ENCODE results near the gene POU3F1. TPM values are rescaled to one million over a fixed set of nuclear protein-coding genes. Genes with fewer than 3 reads are reported as not detected.

The POU3F1 gene
- total RNA-seq, 1 experiment from 2014 or later, result not detected

DNA sequence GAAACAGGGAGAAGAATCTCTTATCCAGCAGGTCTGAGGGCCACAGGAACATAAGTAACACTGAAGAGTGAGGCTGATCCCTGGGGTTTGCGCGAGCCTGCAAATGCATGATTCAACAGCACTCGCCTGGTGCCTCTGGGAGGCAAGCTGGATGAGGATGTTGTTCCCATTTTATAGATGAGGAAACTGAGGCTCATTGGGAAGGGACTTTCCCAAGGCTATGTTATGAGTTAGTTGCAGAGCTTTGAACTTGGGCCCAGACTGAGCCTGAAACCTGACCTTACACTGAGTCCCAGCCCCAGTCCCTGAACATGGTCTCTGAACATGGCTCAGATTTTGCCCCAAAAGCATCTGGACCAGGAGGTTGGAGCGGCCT is 27.7 kb upstream of the POU3F1 start:
- Mint-ChIP-seq H3K9me3 (ENCODE audit: low read depth, unreplicated experiment) (no peaks in the 10 kb centered on the region), H3K36me3 (ENCODE audit: insufficient read depth, unreplicated experiment) (no peaks in the 10 kb centered on the region), H3K27ac (ENCODE audit: unreplicated experiment) (no peak overlapping the region), H3K27me3 (ENCODE audit: unreplicated experiment) (peaks cover 85% of the 10 kb centered on the region), H3K4me3 (ENCODE audit: low read depth, unreplicated experiment) (no peak overlapping the region), H3K4me1 (ENCODE audit: low read depth, unreplicated experiment) (no peaks in the 10 kb centered on the region)
- BruUV-seq (replicated peaks), result no TSS peak
- TF ChIP-seq, protein P1, sequence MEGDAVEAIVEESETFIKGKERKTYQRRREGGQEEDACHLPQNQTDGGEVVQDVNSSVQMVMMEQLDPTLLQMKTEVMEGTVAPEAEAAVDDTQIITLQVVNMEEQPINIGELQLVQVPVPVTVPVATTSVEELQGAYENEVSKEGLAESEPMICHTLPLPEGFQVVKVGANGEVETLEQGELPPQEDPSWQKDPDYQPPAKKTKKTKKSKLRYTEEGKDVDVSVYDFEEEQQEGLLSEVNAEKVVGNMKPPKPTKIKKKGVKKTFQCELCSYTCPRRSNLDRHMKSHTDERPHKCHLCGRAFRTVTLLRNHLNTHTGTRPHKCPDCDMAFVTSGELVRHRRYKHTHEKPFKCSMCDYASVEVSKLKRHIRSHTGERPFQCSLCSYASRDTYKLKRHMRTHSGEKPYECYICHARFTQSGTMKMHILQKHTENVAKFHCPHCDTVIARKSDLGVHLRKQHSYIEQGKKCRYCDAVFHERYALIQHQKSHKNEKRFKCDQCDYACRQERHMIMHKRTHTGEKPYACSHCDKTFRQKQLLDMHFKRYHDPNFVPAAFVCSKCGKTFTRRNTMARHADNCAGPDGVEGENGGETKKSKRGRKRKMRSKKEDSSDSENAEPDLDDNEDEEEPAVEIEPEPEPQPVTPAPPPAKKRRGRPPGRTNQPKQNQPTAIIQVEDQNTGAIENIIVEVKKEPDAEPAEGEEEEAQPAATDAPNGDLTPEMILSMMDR (IDR thresholded peaks at IDR 0.05; ENCODE audit: unreplicated experiment), result no peak
- CTCF ChIA-PET, result no interaction called here
- DNase-seq, result no peak
- intact Hi-C loops (cut with micrococcal nuclease; ENCODE audit: unreplicated experiment), result no loop called here

- Mint-ChIP-seq H3K27me3 (ENCODE audit: unreplicated experiment) (peaks cover 85% of the 10 kb centered on the region), H3K36me3 (ENCODE audit: insufficient read depth, unreplicated experiment) (no peaks in the 10 kb centered on the region), H3K9me3 (ENCODE audit: low read depth, unreplicated experiment) (no peaks in the 10 kb centered on the region), H3K4me3 (ENCODE audit: low read depth, unreplicated experiment) (no peak overlapping the region), H3K4me1 (ENCODE audit: low read depth, unreplicated experiment) (no peaks in the 10 kb centered on the region), H3K27ac (ENCODE audit: unreplicated experiment) (no peak overlapping the region)
- CTCF ChIA-PET, result no interaction called here
- BruUV-seq (replicated peaks), result no TSS peak
- TF ChIP-seq, protein P1 (IDR thresholded peaks at IDR 0.05; ENCODE audit: unreplicated experiment), result no peak
- intact Hi-C loops (cut with micrococcal nuclease; ENCODE audit: unreplicated experiment), result no loop called here
- DNase-seq, result no peak
These were observed 27.1 kb upstream of the POU3F1 start for GRCh38 chr1:38073534-38074301.

DNA sequence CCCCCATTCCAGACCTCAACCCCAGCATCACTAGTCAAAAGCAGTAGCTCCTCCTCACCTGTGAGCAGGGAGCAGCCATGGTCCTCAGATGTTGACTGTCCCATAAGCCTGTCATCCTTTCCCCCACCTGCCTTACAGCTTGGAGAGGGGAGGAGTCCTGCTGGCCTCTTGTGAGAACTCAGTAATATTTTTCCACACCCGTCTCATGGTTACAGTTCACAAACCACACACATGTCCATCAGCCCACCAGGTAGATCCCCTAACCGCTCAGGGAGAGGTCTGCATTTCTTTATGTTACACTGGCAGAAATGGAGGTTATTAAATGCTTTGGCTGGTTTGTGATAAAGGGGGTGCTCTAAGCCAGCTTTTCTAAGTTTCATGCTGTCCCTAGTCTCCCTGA is 26.3 kb upstream of the POU3F1 start:
- no peak for DNase-seq
- no peaks in the 10 kb centered on the region for H3K9me3 Mint-ChIP-seq (ENCODE audit: low read depth, unreplicated experiment)
- CTCF ChIA-PET, result interaction anchor here (1.1 kb wide), 1 partner anchor 330 kb away, joined by 3 read pairs; no protein-coding TSS in a partner anchor
- H3K4me1 Mint-ChIP-seq (ENCODE audit: low read depth, unreplicated experiment), result no peaks in the 10 kb centered on the region
- no peak overlapping the region for H3K4me3 Mint-ChIP-seq (ENCODE audit: low read depth, unreplicated experiment)
- H3K36me3 Mint-ChIP-seq (ENCODE audit: insufficient read depth, unreplicated experiment), result no peaks in the 10 kb centered on the region
- BruUV-seq (replicated peaks), result no TSS peak
- TF ChIP-seq, protein P1 (IDR thresholded peaks at IDR 0.05; ENCODE audit: unreplicated experiment), result no peak
- H3K27me3 Mint-ChIP-seq (ENCODE audit: unreplicated experiment), result peaks cover 88% of the 10 kb centered on the region
- intact Hi-C loops (cut with micrococcal nuclease; ENCODE audit: unreplicated experiment), result no loop called here
- H3K27ac Mint-ChIP-seq (ENCODE audit: unreplicated experiment), result no peak overlapping the region

DNA sequence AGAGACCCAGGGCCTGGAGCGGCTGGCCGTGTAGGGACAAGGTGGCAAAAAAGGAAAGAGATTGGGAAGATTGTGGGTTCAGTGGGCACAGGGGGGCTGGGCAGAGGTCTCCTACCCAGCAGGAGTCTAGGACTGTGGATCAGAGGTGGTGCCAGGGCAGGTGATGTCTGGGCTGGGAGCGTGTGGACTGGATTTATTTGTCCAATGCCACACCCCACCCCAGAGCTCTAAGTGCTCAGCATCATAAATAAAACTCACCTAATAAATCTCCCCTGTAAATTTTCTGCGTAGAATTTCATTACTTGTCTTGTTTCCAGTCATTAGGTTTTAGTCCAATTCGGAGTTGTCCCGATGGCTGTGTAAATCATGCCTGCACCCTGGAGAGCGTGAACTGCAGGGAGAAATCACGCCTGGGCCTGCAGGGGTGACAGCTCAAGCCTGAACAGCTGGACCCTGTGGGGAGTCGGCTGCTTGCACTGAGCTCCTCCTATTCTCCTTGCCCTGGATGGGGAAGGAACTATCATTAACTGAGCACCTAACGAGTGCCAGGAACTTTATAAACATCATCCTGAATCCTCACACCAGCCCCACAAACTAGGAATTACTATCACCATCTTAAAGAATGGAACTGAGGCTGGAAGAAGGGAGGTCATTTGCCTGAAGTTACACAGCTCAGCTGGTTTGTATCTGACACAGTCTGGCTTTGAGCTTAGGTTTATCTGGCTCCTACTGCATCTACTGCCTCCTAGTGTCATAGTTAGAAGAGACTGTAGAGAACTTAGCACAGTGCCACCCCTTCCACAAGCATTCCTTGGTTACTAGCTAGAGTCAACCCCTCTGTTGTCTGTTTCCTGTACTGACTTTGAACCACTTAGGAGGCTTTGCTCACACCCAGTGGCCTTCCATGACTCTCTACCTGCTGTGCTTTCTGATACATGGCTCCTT is 25.0 kb upstream of the POU3F1 start:
- no TSS peak for BruUV-seq (replicated peaks)
- CTCF ChIA-PET, result interaction anchor here (0.6 to 2.0 kb wide), 7 partner anchors 10 to 332 kb away, joined by 3 to 8 read pairs (median 3); partner anchors contain the start of gene POU3F1
- Mint-ChIP-seq H3K9me3 (ENCODE audit: low read depth, unreplicated experiment) (no peaks in the 10 kb centered on the region), H3K27ac (ENCODE audit: unreplicated experiment) (no peak overlapping the region), H3K4me3 (ENCODE audit: low read depth, unreplicated experiment) (no peak overlapping the region), H3K27me3 (ENCODE audit: unreplicated experiment) (peaks cover 100% of the 10 kb centered on the region), H3K4me1 (ENCODE audit: low read depth, unreplicated experiment) (no peaks in the 10 kb centered on the region), H3K36me3 (ENCODE audit: insufficient read depth, unreplicated experiment) (no peaks in the 10 kb centered on the region)
- intact Hi-C loops (cut with micrococcal nuclease; ENCODE audit: unreplicated experiment), result no loop called here
- DNase-seq, result no peak
- TF ChIP-seq, protein P1 (IDR thresholded peaks at IDR 0.05; ENCODE audit: unreplicated experiment), result no peak
